K562 (cell line): ENCODE measurements around the gene MATK. TPM values are rescaled to one million over a fixed set of nuclear protein-coding genes. Genes with fewer than 3 reads are reported as not detected.

ENCODE experiments used
- CBFA2T2 ChIP-seq: fragments of 450-650 bp; conservative IDR thresholded peaks from 2 replicates; pipeline ENCODE4 v1.6.1; 2017; ENCODE audit warnings: mild to moderate bottlenecking
- E2F5 ChIP-seq: sonication (generic); formaldehyde crosslinking; IDR thresholded peaks from 2 replicates; pipeline ENCODE4 v1.8.0; 2022; ENCODE audit warnings: mild to moderate bottlenecking, missing genetic modification reagents
- ETS2 ChIP-seq: IDR thresholded peaks from 2 replicates; pipeline ENCODE4 v1.6.1; 2016; ENCODE audit warnings: borderline replicate concordance, missing genetic modification characterization, mild to moderate bottlenecking, moderate library complexity, missing compliant biosample characterization; ENCODE audit not compliant: poor library complexity, severe bottlenecking
- KDM4B ChIP-seq, 2 experiments: fragments of 450-650 bp in 1 of 2; sonication (generic) in 1 of 2; IDR thresholded peaks; 2 replicates each; pipeline ENCODE4 v1.6.1; 2016 to 2017; ENCODE audit warnings: borderline replicate concordance in 2 of 2, antibody characterized with exemption in 1 of 2, low read depth in 1 of 2, mild to moderate bottlenecking in 1 of 2
- MGA ChIP-seq: fragments of 450-650 bp; IDR thresholded peaks from 2 replicates; pipeline ENCODE4 v1.6.1; 2016; ENCODE audit warnings: mild to moderate bottlenecking, moderate library complexity
- STAT6 ChIP-seq: sonication (generic); formaldehyde crosslinking; IDR thresholded peaks from 2 replicates; pipeline ENCODE4 v1.8.1; 2023; ENCODE audit warnings: mild to moderate bottlenecking, missing genetic modification reagents
- TOE1 ChIP-seq, 2 experiments: fragments of 450-650 bp in 1 of 2; sonication (generic) in 1 of 2; formaldehyde crosslinking in 1 of 2; IDR thresholded peaks; 2 replicates each; pipeline versions ENCODE4 v1.7.1 to v1.8.0; 2016 to 2022; ENCODE audit warnings: borderline replicate concordance in 2 of 2, mild to moderate bottlenecking in 2 of 2, antibody characterized with exemption in 1 of 2, inconsistent platforms in 1 of 2, low read depth in 1 of 2, missing genetic modification reagents in 1 of 2, moderate library complexity in 1 of 2
- WHSC1 ChIP-seq: IDR thresholded peaks from one replicate; pipeline ENCODE4 v1.6.1; 2012; ENCODE audit warnings: low read length, control low read depth, inconsistent platforms
- polyA plus RNA-seq, 8 experiments: library from polyadenylated mRNA; depleted of rRNA in 4 of 8; stranded (reverse) in 5 of 8; unstranded in 3 of 8; fragments of >200 nt; fragmentation: Nextera tagmentation in 2 of 8; fragmentation: Illumina TruSeq in 1 of 8; extraction: Ambion mirVana in 2 of 8; extraction: Trizol in 1 of 8; gene quantifications; 2 replicates each; pipeline versions ENCODE4 v1.2.1 to v1.2.3, GENCODE V29; 2011 to 2014; ENCODE audit warnings: inconsistent platforms in 1 of 8, missing spikeins in 1 of 8
- total RNA-seq, 7 experiments: library from RNA; depleted of rRNA in 6 of 7; stranded (reverse); fragments of >200 nt in 6 of 7; fragmentation: Illumina TruSeq in 2 of 7; extraction: Trizol in 2 of 7; gene quantifications; 2 replicates each; pipeline versions ENCODE4 v1.2.1 to v1.2.3, GENCODE V29; 2011 to 2021; ENCODE audit warnings: low replicate concordance in 1 of 7
- TF ChIP-seq, protein P1 (sequence below): fragments of 250-450 bp; sonication (Bioruptor Pico); IDR thresholded peaks from 2 replicates; pipeline ENCODE4 v1.5.0; 2021

Gene MATK
- total and polyA plus RNA-seq, 9 of the 15 experiments (the other 6 are each of a cell fraction or from before 2014, with no cell fraction given): 0.08 to 41.5 (median 21.4) TPM

DNA sequence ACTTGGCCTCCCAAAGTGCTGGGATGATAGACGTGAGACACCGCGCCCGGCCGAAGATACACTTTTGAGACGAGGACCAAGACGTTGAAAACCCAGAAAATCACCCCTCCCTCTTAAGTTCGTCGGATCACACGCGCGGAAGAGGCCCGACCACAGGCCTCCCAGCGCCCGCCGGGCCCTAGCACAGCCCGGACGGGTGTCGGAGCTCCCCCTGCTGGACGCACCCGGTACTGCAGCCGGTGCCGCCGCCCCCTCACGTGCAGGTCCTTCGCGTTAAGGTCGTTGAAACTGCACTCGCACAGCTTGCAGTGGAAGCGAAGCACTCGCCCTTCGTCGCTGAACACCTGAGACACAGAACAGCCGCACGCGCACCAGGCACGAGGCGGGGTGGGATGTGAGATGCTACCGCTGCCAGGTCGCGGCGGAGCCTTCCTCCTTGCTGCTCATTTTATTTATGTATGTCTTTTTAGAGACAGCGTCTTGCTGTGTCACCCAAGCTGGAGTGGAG, 35.7 kb upstream of the MATK start (continued):
- TF ChIP-seq MGA: peak; percentile 95
- TF ChIP-seq, protein P1, sequence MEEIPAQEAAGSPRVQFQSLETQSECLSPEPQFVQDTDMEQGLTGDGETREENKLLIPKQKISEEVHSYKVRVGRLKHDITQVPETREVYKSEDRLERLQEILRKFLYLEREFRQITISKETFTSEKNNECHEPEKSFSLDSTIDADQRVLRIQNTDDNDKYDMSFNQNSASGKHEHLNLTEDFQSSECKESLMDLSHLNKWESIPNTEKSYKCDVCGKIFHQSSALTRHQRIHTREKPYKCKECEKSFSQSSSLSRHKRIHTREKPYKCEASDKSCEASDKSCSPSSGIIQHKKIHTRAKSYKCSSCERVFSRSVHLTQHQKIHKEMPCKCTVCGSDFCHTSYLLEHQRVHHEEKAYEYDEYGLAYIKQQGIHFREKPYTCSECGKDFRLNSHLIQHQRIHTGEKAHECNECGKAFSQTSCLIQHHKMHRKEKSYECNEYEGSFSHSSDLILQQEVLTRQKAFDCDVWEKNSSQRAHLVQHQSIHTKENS (CRISPR knock-in tag): no peak
- TF ChIP-seq TOE1 (IDR thresholded peaks at IDR 0.05; ENCODE audit: borderline replicate concordance): peak; percentile 77; the same call in 1 of the 2 replicates
- no peak for TF ChIP-seq TOE1 (CRISPR knock-in tag; IDR thresholded peaks at IDR 0.05; ENCODE audit: borderline replicate concordance, low read depth)
- no peak for TF ChIP-seq STAT6 (CRISPR knock-in tag)
- TF ChIP-seq ETS2 (tag): no peak
- no peak for TF ChIP-seq E2F5 (CRISPR knock-in tag)
- TF ChIP-seq WHSC1: no peak
- 0 out of 4 replicates have a peak, but pooled peaks of 1 of the 2 experiments have one; percentile 64 for TF ChIP-seq KDM4B (IDR thresholded peaks at IDR 0.05; ENCODE audit: borderline replicate concordance in 2 of 2, low read depth in 1 of 2)
- TF ChIP-seq CBFA2T2: no peak
